ENCODE results near the gene LPGAT1. TPM values are rescaled to one million over a fixed set of nuclear protein-coding genes. Genes with fewer than 3 reads are reported as not detected.
A peak's percentile ranks its signal among the peaks of the same experiment; 100 is the strongest.

Gene LPGAT1
- polyA plus RNA-seq, 3 donors from 2014 or later, result 29.1 to 63.3 (median 46.9) TPM

- Mint-ChIP-seq H3K4me3 (peak overlapping the region in 2 of 5 donors; percentile 72 to 80), H3K9me3 (no peaks in the 10 kb centered on the region)
- no peak for DNase-seq
Observed at GRCh38 chr1:211842518-211842917, 12.0 kb upstream of the LPGAT1 start.

GRCh38 chr1:211839106-211839505, 8.5 kb upstream of the LPGAT1 start:
- Mint-ChIP-seq H3K9me3 (no peaks in the 10 kb centered on the region), H3K4me1 (peaks cover 19 to 30% of the 10 kb centered on the region in 2 donors), H3K27ac (no peak overlapping the region), H3K4me3 (no peak overlapping the region), H3K27me3 (ENCODE audit: low read depth in 3 of 3) (peaks cover 0 to 1% (median 0%) of the 10 kb centered on the region in 3 donors), H3K36me3 (no peaks in the 10 kb centered on the region)
- DNase-seq, result no peak

More at GRCh38 chr1:211842518-211842917, 12.0 kb upstream of the LPGAT1 start:
- Mint-ChIP-seq H3K27ac (peak overlapping the region; percentile 79 to 94 (median 91)), H3K36me3 (no peaks in the 10 kb centered on the region), H3K4me1 (peaks cover 15 to 24% of the 10 kb centered on the region in 2 donors), H3K27me3 (ENCODE audit: low read depth in 3 of 3) (peaks cover 0 to 1% (median 0%) of the 10 kb centered on the region in 3 donors)

- H3K36me3 Mint-ChIP-seq, result no peaks in the 10 kb centered on the region
- H3K4me1 Mint-ChIP-seq, result peaks cover 43 to 56% of the 10 kb centered on the region in 2 donors
- peak overlapping the region; percentile 23 to 68 (median 44) for H3K4me3 Mint-ChIP-seq
- no peaks in the 10 kb centered on the region for H3K9me3 Mint-ChIP-seq
- peak overlapping the region in 5 of 6 donors; percentile 26 to 75 (median 55) for H3K27ac Mint-ChIP-seq
- peak in 1 of 3 donors; percentile 12 for DNase-seq
- peaks cover 3 to 8% (median 4%) of the 10 kb centered on the region in 3 donors for H3K27me3 Mint-ChIP-seq (ENCODE audit: low read depth in 3 of 3)
Observed at GRCh38 chr1:211833174-211833820, 2.7 kb upstream of the LPGAT1 start.

- peaks cover 3 to 8% (median 4%) of the 10 kb centered on the region in 3 donors for H3K27me3 Mint-ChIP-seq (ENCODE audit: low read depth in 3 of 3)
- DNase-seq, result no peak
- H3K4me3 Mint-ChIP-seq, result peak overlapping the region; percentile 25 to 68 (median 57)
- H3K27ac Mint-ChIP-seq, result peak overlapping the region in 5 of 6 donors; percentile 26 to 75 (median 55)
- peaks cover 48 to 63% of the 10 kb centered on the region in 2 donors for H3K4me1 Mint-ChIP-seq
- no peaks in the 10 kb centered on the region for H3K36me3 Mint-ChIP-seq
- no peaks in the 10 kb centered on the region for H3K9me3 Mint-ChIP-seq
Observed at GRCh38 chr1:211832661-211833060, 2.1 kb upstream of the LPGAT1 start.

GRCh38 chr1:211831558-211832323, 1.2 kb upstream of the LPGAT1 start:
- H3K27me3 Mint-ChIP-seq (ENCODE audit: low read depth in 3 of 3), result peaks cover 3 to 8% (median 4%) of the 10 kb centered on the region in 3 donors
- H3K4me1 Mint-ChIP-seq, result peaks cover 55 to 72% of the 10 kb centered on the region in 2 donors
- H3K4me3 Mint-ChIP-seq, result peak overlapping the region; percentile 90 to 92 (median 91)
- H3K9me3 Mint-ChIP-seq, result no peaks in the 10 kb centered on the region
- peak overlapping the region; percentile 79 to 94 (median 88) for H3K27ac Mint-ChIP-seq
- H3K36me3 Mint-ChIP-seq, result no peaks in the 10 kb centered on the region
- no peak for DNase-seq

GRCh38 chr1:211830055-211830327, 572 bp downstream of the LPGAT1 start:
- Mint-ChIP-seq H3K27me3 (ENCODE audit: low read depth in 3 of 3) (peaks cover 3 to 8% (median 4%) of the 10 kb centered on the region in 3 donors), H3K27ac (peak overlapping the region; percentile 85 to 94 (median 90)), H3K4me1 (peaks cover 55 to 74% of the 10 kb centered on the region in 2 donors), H3K9me3 (no peaks in the 10 kb centered on the region), H3K36me3 (no peaks in the 10 kb centered on the region), H3K4me3 (peak overlapping the region; percentile 91 to 96 (median 93))
- DNase-seq, result peak in 1 of 3 donors; percentile 45

- Mint-ChIP-seq H3K27ac (peak overlapping the region; percentile 85 to 94 (median 90)), H3K4me1 (peaks cover 55 to 76% of the 10 kb centered on the region in 2 donors), H3K27me3 (ENCODE audit: low read depth in 3 of 3) (peaks cover 3 to 8% (median 4%) of the 10 kb centered on the region in 3 donors), H3K9me3 (no peaks in the 10 kb centered on the region), H3K36me3 (no peaks in the 10 kb centered on the region), H3K4me3 (peak overlapping the region; percentile 91 to 96 (median 93))
- no peak for DNase-seq
Observed at GRCh38 chr1:211829343-211830054, 1.1 kb downstream of the LPGAT1 start.

GRCh38 chr1:211828584-211829342, 1.8 kb downstream of the LPGAT1 start:
- DNase-seq, result no peak
- Mint-ChIP-seq H3K27me3 (ENCODE audit: low read depth in 3 of 3) (peaks cover 3 to 8% (median 4%) of the 10 kb centered on the region in 3 donors), H3K27ac (peak overlapping the region; percentile 85 to 94 (median 90))

GRCh38 chr1:211827051-211827450, 3.5 kb downstream of the LPGAT1 start:
- Mint-ChIP-seq H3K9me3 (no peaks in the 10 kb centered on the region), H3K36me3 (peaks cover 0 to 5% (median 0%) of the 10 kb centered on the region in 3 donors), H3K4me1 (peaks cover 36 to 72% of the 10 kb centered on the region in 2 donors), H3K27me3 (ENCODE audit: low read depth in 3 of 3) (peaks cover 3 to 8% (median 4%) of the 10 kb centered on the region in 3 donors), H3K27ac (peak overlapping the region in 5 of 6 donors; percentile 3 to 79 (median 58)), H3K4me3 (peak overlapping the region in 2 of 5 donors; percentile 0 to 37)
- DNase-seq, result no peak

More at GRCh38 chr1:211828584-211829342, 1.8 kb downstream of the LPGAT1 start:
- Mint-ChIP-seq H3K4me3 (peak overlapping the region; percentile 91 to 96 (median 93)), H3K9me3 (no peaks in the 10 kb centered on the region), H3K4me1 (peaks cover 52 to 76% of the 10 kb centered on the region in 2 donors), H3K36me3 (peaks cover 0 to 5% (median 0%) of the 10 kb centered on the region in 3 donors)

GRCh38 chr1:211825980-211826379, 4.6 kb downstream of the LPGAT1 start:
- Mint-ChIP-seq H3K27me3 (ENCODE audit: low read depth in 3 of 3) (peaks cover 3 to 5% (median 4%) of the 10 kb centered on the region in 3 donors), H3K9me3 (no peaks in the 10 kb centered on the region), H3K36me3 (peaks cover 0 to 12% (median 5%) of the 10 kb centered on the region in 3 donors), H3K4me3 (no peak overlapping the region), H3K4me1 (peaks cover 29 to 72% of the 10 kb centered on the region in 2 donors), H3K27ac (no peak overlapping the region)
- DNase-seq, result no peak

GRCh38 chr1:211822677-211823407, 7.7 kb downstream of the LPGAT1 start:
- H3K9me3 Mint-ChIP-seq, result no peaks in the 10 kb centered on the region
- H3K4me1 Mint-ChIP-seq, result peaks cover 10 to 61% of the 10 kb centered on the region in 2 donors
- peaks cover 5 to 28% (median 7%) of the 10 kb centered on the region in 3 donors for H3K36me3 Mint-ChIP-seq
- H3K27ac Mint-ChIP-seq, result peak overlapping the region in 1 of 6 donors; percentile 11
- H3K4me3 Mint-ChIP-seq, result no peak overlapping the region
- peaks cover 0 to 2% (median under 1%) of the 10 kb centered on the region in 3 donors for H3K27me3 Mint-ChIP-seq (ENCODE audit: low read depth in 3 of 3)
- no peak for DNase-seq

GRCh38 chr1:211816586-211816985, 14.0 kb downstream of the LPGAT1 start:
- Mint-ChIP-seq H3K36me3 (peaks cover 4 to 22% (median 7%) of the 10 kb centered on the region in 3 donors), H3K27ac (no peak overlapping the region), H3K4me1 (peaks cover 3 to 19% of the 10 kb centered on the region in 2 donors), H3K9me3 (no peaks in the 10 kb centered on the region), H3K27me3 (ENCODE audit: low read depth in 3 of 3) (peaks cover 0 to 2% (median 2%) of the 10 kb centered on the region in 3 donors), H3K4me3 (no peak overlapping the region)
- DNase-seq, result no peak

Measured in immature natural killer cell (primary cell).